GM21529 (cell line): ENCODE measurements around the gene MEGF6.

Source experiments
- ATAC-seq: cut with Tn5 transposase; IDR thresholded peaks from one replicate; pipeline ENCODE4 v1.9.1; 2021; ENCODE audit not compliant: unreplicated experiment

MEGF6 gene

GRCh38 chr1:3555131-3555920 lies 56.0 kb downstream of the MEGF6 start:
- no peak for ATAC-seq

DNA sequence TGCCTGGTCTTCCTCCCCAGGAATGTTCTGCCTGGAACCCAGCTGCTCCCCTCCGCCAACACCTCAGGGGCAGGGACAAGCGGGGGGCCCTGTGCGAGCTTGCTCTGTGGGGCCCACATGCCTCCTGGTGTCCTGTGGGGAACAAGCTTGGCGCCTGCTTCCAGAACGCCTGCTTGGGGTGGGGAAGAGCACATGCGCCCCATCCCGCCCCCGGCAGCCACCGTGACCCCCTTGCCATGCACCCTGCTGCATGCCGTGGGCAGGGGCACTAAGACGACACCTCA lies 57.4 kb downstream of the MEGF6 start:
- no peak for ATAC-seq

DNA sequence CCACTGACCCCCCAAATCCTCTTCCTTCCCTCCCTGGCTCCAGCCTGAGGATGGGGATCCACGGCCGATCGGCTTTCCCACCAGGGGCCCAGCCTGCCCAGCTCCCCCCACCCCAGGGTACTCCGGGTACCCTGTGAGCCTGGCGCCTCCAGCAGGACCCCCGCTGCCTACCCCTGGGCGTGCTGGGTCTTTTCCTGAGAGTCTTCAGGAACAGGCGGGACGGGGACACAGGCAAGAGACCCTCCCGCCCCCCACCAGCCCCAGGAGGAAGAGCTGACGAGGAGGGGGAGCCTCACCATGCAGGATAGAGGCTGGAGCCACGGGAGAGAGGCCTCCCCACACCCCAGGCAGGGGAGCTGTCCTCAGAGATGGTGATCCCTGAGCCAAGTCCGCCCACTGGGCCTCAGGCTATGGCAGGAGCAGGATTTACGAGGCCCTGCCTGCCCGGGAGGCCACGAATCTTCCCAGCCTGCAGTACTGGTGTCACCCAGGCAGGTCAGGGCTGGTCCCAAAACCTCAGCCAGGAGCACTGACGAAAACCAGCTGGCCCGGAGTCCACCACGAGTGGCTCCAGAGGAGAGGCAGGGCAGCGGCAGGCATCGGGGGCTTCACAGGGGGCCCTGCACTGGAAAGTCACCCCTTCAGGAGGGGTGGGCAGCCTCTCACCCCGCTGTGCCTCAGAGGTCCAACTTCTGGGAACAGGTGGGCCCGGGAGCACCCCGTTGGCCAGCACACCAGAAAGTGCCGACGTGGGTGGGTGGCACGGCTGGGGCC lies 58.0 kb downstream of the MEGF6 start:
- no peak for ATAC-seq

DNA sequence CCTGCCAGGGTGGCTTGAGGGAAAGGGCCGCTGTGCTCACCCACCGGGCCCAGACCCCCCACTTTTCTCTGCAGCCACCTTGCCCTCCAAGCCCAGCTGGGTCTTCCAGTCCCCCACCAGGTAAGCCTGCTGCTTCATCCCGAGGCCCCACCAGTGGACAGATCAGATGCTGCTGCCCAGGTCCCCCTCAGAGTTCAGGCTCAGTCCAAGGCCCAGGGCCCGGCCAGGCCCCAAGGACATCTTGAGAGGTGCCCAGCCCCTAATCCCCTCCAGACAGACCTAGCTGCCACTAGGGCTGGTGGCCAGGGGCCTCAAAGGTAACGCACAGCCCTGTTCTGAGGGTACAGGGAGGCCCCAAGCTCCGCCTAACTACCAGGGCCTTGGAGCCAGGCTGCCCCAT lies 58.6 kb downstream of the MEGF6 start:
- no peak for ATAC-seq

DNA sequence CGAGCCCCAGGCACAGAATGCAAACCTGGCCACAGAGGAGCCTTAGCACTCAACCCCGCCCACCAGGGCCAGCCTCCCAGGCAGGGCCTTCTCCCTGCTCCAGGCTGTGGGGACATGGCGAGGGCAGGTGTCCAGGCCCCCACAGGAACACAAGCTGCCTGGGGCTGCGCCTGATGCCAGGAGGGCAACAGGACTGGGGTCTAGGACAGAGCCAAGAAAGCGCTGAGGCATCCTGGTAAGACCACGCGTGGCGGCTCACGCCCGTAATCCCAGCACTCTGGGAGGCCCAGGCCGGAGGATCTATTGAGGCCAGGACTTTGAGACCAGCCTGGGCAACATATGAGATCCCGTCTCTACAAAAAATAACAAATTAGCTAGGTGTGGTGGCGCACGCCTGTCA lies 59.1 kb downstream of the MEGF6 start:
- ATAC-seq = no peak

- ATAC-seq = no peak
Observed at GRCh38 chr1:3551711-3552110, 59.6 kb downstream of the MEGF6 start.

- no peak for ATAC-seq
Observed at GRCh38 chr1:3551290-3551678, 60.0 kb downstream of the MEGF6 start.

DNA sequence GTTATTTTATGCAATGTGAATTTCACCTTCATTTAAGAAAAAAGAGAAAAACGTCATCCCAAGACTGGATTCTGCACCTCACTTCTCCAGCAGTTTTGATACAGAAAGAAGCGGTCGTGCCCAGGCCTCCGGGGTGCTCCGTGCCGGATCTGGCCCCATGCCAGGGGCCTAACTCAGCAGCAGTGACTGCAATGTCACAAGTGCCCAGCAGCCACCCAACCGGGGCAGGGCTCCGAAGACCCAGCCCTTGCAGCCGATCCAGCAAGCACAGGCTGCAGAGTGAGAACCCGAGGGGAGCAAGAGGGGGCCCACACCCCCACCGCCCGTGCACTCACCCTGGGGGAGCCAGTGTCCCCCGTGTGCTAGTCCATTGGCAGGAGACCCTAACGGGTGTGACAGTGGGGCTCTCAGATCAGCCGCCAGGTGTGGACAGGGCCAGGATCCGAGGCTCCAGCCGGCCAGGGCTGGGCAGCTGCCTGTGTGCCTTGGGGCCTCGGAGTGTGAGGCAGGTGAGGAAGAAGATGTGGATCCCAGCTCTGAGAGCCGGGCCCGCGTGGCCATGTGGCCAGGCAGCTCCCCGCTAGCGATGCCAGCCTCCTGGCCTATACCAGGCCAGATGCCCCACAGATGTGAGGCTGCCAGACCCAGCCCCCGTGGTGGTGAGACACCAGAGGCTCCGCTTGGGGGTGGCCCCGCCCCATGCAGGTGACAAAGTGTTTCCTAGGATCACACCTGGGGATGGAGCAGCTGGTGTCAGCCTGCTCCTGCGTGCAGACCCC lies 60.6 kb downstream of the MEGF6 start:
- ATAC-seq = no peak

- ATAC-seq = no peak
Observed at GRCh38 chr1:3548895-3549294, 62.4 kb downstream of the MEGF6 start.

DNA sequence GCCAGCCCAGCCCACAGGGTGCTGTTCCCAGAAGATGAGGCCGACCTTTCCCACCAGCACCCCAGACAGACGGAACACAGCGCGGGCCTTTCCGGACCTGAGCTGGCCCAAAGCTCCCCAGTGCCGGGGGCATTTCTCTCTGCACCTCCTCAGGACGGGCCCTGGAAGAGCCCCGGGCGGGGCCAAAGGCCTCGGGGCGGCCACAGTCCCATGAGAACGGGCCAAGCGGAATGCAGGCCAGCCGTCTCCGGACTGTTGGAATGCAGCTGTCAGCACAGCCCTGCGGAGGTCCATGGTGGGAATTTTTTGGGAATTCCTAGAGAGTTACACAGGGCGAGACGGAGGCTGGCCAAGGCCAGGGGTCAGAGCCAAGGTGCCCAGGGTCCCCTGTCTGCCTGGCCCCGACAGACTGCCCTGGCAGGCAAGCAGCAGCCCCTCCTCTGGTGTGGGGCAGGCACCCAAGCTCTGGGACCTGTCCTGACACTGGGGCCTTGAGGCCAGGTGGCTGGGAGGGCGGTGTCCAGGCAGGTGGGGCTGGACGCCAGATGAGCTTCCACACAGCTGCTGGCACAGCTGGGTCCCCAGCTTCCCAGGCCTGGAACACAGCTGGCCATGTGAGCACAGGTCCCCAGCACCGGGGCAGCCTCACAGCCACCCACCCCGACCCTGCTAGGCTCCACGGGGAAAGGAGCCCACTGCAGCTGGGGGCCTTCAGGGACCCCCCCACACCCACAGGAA lies 63.0 kb downstream of the MEGF6 start:
- ATAC-seq = no peak

- no peak for ATAC-seq
Observed at GRCh38 chr1:3547055-3548005, 64.0 kb downstream of the MEGF6 start.

- no peak for ATAC-seq
Observed at GRCh38 chr1:3546048-3546384, 65.3 kb downstream of the MEGF6 start.

GRCh38 chr1:3545363-3546047 lies 65.8 kb downstream of the MEGF6 start:
- no peak for ATAC-seq

GRCh38 chr1:3544040-3544977 lies 67.0 kb downstream of the MEGF6 start:
- ATAC-seq = no peak

GRCh38 chr1:3543076-3544039 lies 68.0 kb downstream of the MEGF6 start:
- no peak for ATAC-seq

DNA sequence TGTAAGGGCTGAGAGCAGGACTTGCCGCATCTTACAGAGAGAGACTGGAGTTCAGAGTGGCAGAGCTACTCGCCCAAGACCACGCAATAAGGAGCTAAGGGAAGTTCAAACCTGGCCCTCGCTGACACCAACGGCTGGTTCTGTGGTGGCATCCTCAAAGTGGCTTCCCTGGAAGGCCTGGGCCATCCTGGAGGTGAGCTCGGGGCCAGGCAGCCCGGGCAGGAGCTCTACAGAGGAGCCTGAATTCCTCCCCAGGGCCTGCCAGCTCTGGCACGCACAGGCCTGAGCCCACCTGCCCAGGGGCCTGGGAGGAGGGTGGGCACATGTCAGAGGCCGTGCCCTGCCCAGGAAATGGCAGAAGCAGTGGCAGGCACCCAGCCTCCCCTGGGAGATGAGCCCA lies 68.6 kb downstream of the MEGF6 start:
- no peak for ATAC-seq

- ATAC-seq = no peak
Observed at GRCh38 chr1:3541936-3542335, 69.4 kb downstream of the MEGF6 start.
